GM12865 (cell line): Measurements from ENCODE around the gene WASF2.

Source experiments
- DNase-seq: peaks from one replicate; pipeline ENCODE4 v3.0.0; 2010; ENCODE audit warnings: low read depth
- H3K4me3 ChIP-seq: 2 replicates; pipeline ENCODE4 v1.5.1; 2011; ENCODE audit warnings: mild to moderate bottlenecking, low read depth, low read length, control low read depth
- TF ChIP-seq, protein P1 (sequence below): IDR thresholded peaks from 2 replicates; pipeline ENCODE4 v1.5.1; 2011; ENCODE audit warnings: low read length, control low read depth, low read depth, inconsistent platforms; ENCODE audit not compliant: insufficient read depth; ENCODE audit errors: missing control alignments

Gene WASF2

DNA sequence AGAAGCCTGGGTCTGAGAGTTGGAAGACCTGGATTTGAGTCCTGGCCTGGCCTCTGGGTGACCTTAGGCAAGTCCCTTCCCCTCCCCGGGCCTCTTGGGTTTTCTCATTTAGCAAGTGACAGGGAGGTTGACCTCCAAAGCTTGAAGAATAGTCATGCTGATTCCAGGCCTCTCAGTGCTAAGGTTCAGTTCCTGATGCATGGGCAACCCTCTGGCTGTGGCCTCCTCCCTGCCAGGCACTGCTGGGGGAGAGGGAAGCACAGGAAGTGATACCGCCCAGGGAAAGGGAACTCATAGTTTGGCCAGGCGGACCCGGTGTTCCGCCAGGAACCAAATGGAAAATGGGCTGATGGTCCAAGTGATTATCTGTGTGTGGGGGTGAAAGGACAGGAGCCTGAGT, 23.6 kb upstream of the WASF2 start:
- TF ChIP-seq, protein P1, sequence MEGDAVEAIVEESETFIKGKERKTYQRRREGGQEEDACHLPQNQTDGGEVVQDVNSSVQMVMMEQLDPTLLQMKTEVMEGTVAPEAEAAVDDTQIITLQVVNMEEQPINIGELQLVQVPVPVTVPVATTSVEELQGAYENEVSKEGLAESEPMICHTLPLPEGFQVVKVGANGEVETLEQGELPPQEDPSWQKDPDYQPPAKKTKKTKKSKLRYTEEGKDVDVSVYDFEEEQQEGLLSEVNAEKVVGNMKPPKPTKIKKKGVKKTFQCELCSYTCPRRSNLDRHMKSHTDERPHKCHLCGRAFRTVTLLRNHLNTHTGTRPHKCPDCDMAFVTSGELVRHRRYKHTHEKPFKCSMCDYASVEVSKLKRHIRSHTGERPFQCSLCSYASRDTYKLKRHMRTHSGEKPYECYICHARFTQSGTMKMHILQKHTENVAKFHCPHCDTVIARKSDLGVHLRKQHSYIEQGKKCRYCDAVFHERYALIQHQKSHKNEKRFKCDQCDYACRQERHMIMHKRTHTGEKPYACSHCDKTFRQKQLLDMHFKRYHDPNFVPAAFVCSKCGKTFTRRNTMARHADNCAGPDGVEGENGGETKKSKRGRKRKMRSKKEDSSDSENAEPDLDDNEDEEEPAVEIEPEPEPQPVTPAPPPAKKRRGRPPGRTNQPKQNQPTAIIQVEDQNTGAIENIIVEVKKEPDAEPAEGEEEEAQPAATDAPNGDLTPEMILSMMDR = no peak
- H3K4me3 ChIP-seq = no peak overlapping the region
- peak; percentile 25 for DNase-seq

DNA sequence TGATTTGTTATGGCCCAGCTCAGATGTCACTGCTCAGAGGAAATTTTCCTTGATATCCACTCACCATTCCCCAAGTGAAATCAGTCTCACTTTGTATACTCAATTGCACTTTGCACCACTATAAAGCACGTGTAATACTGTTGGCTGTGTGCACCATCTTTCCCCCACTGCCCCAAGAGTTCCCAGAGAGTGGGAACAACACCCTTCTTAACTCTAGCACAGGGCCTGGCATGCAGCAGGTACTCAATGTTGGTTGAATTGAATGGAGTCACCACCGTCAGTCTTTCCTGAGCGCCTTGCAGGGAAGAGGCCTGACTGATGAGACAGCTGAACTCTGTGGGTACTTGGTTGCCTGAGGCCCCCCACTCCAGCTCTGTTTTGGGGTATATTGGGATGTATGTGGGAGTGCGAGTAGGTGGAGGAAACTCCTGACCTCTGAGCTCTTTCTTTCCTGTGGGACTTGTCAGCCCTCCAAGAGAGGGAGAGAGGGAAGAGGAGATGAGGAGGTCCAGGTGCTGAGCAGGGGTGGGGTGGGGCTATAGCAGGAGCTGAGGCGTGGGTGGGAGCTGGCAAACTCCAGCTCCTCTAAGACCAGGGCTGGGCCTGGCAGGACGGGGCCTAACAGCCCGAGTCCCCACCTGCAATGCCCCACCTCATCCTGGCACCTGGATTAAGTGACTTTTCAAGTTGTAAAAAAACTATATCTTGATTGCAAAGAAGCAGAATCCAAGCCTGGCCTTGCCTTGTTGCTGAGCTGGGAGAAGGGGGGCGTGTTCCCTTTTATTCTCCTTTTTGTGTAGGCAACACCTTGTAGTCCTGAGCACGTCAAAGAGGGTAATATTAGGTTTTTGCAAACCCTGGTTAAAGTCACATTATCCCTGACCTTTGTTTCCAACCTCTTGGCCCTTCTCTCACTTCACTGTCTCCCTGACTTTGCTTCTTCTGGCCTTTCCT, 19.4 kb upstream of the WASF2 start:
- no peak overlapping the region for H3K4me3 ChIP-seq
- DNase-seq = no peak
- TF ChIP-seq, protein P1 = no peak

DNA sequence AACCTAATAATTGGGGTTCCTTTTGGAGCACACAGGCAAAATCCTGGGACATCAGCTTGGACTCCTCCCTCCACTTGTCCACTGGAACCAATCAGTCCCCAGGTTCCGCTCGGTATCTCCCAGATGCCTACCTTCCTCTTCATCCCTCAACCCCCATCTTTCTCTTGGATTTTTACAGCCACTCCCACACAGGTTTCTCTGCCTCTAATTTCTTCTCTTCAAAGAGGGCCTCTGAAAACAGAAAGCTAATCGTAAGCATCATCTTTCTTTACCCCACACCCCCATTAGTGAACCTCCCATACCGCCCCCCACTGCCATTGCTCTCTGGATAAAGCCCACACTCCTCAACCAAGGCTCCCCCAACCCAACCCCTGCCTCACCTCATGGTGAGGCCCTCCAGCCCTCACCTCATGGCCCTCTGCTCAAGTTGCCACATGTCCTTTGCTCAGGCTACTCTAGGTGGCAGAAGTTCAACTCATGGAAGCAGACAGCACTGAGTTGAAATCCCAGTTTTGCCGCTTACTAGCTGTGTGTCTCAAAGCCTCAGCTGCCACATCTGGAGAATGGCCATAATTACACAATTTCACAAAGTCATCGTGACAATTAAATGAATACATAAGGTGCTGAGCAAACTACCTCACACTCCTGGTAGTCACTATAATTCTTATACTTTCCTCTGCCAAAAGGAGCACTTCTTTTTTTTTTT, 18.1 kb upstream of the WASF2 start:
- TF ChIP-seq, protein P1 = no peak
- no peak overlapping the region for H3K4me3 ChIP-seq
- peak; percentile 21 for DNase-seq

DNA sequence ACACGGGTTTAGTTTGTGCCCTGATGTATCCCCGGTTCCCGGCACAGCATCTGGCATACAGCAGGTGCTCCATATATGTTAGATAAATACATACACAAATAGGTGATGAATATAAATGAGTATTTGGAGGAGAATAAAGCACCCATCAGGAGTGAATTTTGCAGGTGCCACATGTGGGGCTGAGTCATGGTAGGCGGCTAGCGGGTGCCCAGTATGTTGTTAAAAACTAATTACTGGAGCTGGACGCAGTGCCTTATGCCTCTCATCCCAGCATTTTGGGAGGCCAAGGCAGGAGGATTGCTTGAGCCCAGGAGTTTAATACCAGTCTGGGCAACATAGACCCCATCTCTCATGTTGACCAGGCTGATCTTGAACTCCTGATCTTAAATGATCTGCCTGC, 16.7 kb upstream of the WASF2 start:
- TF ChIP-seq, protein P1 = no peak
- DNase-seq = no peak
- H3K4me3 ChIP-seq = no peak overlapping the region

DNA sequence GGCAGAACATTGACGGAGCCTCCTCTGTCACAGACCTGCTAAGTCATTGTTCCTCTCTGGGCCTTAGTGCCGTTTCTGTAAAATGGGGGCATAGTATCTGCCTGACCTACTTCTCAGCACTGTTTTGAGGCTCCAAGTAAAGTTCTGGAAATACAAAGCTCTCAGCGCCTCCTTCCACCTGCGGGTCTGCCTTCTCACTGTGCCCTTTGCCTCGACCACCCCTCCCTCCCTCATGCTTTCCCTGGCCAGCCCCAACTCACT, 15.4 kb upstream of the WASF2 start:
- no peak for DNase-seq
- no peak overlapping the region for H3K4me3 ChIP-seq
- TF ChIP-seq, protein P1 = no peak

DNA sequence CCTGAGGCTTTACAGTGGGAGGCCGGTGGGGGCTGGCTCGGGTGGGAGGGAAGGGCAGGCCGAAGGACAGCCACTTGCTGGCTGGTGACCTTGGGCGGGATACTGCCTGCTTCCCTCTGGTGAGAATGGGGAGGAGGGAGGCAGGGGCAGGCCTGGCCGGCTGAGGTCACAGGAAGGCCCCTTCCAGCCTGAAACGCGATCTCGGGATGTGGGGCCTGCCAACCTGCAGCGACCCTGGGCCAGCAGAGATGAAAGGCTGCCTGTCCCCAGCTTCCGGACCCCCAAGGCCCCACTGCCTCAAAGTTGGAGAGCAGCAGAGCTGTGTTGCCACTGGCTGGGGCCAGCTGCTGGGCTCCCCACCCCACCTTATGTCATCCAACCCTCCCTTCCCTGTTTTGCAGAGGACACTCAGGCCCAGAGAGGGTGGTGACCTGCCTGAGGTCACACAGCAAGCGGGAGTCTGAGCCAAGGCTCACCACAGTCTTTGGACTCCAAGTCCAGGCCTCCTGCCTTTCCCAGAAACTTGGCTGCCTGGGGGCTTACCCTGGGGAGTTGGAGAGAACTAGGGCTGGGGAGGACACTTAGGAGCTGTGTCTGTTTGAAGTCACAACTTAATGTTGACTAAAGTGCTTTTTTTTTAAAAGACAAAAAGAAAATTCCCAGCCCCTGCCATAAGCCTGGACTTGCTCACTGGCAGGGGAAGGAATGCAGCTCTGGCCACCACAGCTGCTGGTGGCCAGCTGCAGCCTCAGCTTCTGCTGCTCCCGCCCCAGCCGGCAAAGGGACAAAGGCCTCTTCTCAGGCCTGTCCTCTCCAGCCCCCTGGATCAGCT, 14.8 kb upstream of the WASF2 start:
- DNase-seq = no peak
- no peak overlapping the region for H3K4me3 ChIP-seq
- TF ChIP-seq, protein P1 = no peak
